Neural cell (in vitro differentiated cells): ENCODE results near the gene CBFA2T2. TPM values are rescaled to one million over a fixed set of nuclear protein-coding genes. Genes with fewer than 3 reads are reported as not detected.

Experiments
- H2AFZ ChIP-seq: fragments of 200-600, 300-800 bp; sonication (generic), shearing (Covaris generic); 2 replicates; pipeline ENCODE4 v1.6.0; 2014; ENCODE audit warnings: low read depth, mild to moderate bottlenecking, antibody characterized with exemption, low read length, moderate library complexity
- H3F3A ChIP-seq: fragments of 200-600 bp; shearing (Covaris generic); 2 replicates; pipeline ENCODE4 v1.6.1; 2016; ENCODE audit warnings: mild to moderate bottlenecking, moderate library complexity, mixed read lengths, antibody characterized with exemption, low read length; ENCODE audit not compliant: insufficient read depth, poor library complexity, severe bottlenecking
- H3K27ac ChIP-seq: fragments of 200-600, 300-800 bp; sonication (generic), shearing (Covaris generic); 2 replicates; pipeline ENCODE4 v1.5.1; 2014; ENCODE audit warnings: mild to moderate bottlenecking, low read length, moderate library complexity
- H3K27me3 ChIP-seq: fragments of 300-800, 200-600 bp; sonication (generic), shearing (Covaris generic); 2 replicates; pipeline ENCODE4 v1.6.0; 2014; ENCODE audit warnings: mild to moderate bottlenecking, low read depth, low read length, moderate library complexity; ENCODE audit not compliant: insufficient read depth
- H3K36me3 ChIP-seq: fragments of 300-800, 200-600 bp; sonication (generic), shearing (Covaris generic); 2 replicates; pipeline ENCODE4 v1.5.1; 2014; ENCODE audit warnings: mild to moderate bottlenecking, antibody characterized with exemption, low read length, moderate library complexity; ENCODE audit not compliant: insufficient read depth
- H3K4me2 ChIP-seq: fragments of 300-800, 200-600 bp; sonication (generic), shearing (Covaris generic); 2 replicates; pipeline ENCODE4 v1.6.0; 2014; ENCODE audit warnings: mild to moderate bottlenecking, low read length
- H3K4me3 ChIP-seq: fragments of 300-800, 200-600 bp; sonication (generic), shearing (Covaris generic); 2 replicates; pipeline ENCODE4 v1.5.1; 2014; ENCODE audit warnings: mild to moderate bottlenecking, low read length, moderate library complexity
- H3K79me2 ChIP-seq: fragments of 200-600 bp; shearing (Covaris generic); replicated peaks from 2 replicates; pipeline ENCODE4 v1.6.0; 2014; ENCODE audit warnings: mild to moderate bottlenecking, low read length, moderate library complexity; ENCODE audit not compliant: insufficient read depth
- H3K9ac ChIP-seq: fragments of 300-800, 200-600 bp; sonication (generic), shearing (Covaris generic); 2 replicates; pipeline ENCODE4 v1.6.1; 2016; ENCODE audit warnings: mild to moderate bottlenecking, low read length, mixed read lengths
- H3K9me2 ChIP-seq: fragments of 200-600 bp; shearing (Covaris generic); 2 replicates; pipeline ENCODE4 v1.6.1; 2016; ENCODE audit warnings: mild to moderate bottlenecking, low read length, mixed read lengths; ENCODE audit not compliant: insufficient read depth
- H3K9me3 ChIP-seq: fragments of 200-600, 300-800 bp; sonication (generic), shearing (Covaris generic); 2 replicates; pipeline ENCODE4 v1.6.1; 2016; ENCODE audit warnings: mild to moderate bottlenecking, mixed run types, low read length, moderate library complexity, mixed read lengths
- H4K20me1 ChIP-seq: fragments of 200-600 bp; shearing (Covaris generic); 2 replicates; pipeline ENCODE4 v1.6.1; 2016; ENCODE audit warnings: mild to moderate bottlenecking, mixed run types; ENCODE audit not compliant: insufficient read depth
- EP300 ChIP-seq: fragments of 450-650 bp; conservative IDR thresholded peaks from 2 replicates; pipeline ENCODE4 v1.6.1; 2014; ENCODE audit warnings: antibody characterized with exemption, mild to moderate bottlenecking, moderate library complexity; ENCODE audit not compliant: poor library complexity, severe bottlenecking
- EZH2 ChIP-seq: fragments of 200-600, 300-800 bp; shearing (Covaris generic), sonication (generic); IDR thresholded peaks from 2 replicates; pipeline ENCODE4 v1.6.1; 2014; ENCODE audit warnings: antibody characterized with exemption, low read length, borderline replicate concordance, mild to moderate bottlenecking; ENCODE audit not compliant: insufficient read depth, poor library complexity, severe bottlenecking
- MXI1 ChIP-seq: fragments of 450-650 bp; conservative IDR thresholded peaks from 2 replicates; pipeline ENCODE4 v1.6.1; 2014; ENCODE audit warnings: antibody characterized with exemption, mild to moderate bottlenecking; ENCODE audit not compliant: poor library complexity, severe bottlenecking
- POLR2AphosphoS5 ChIP-seq: IDR thresholded peaks from 2 replicates; pipeline ENCODE4 v1.6.1; 2012
- RAD21 ChIP-seq: fragments of 450-650 bp; conservative IDR thresholded peaks from 2 replicates; pipeline ENCODE4 v1.6.1; 2014; ENCODE audit warnings: antibody characterized with exemption, mild to moderate bottlenecking, moderate library complexity
- SMC3 ChIP-seq: fragments of 450-650 bp; conservative IDR thresholded peaks from 2 replicates; pipeline ENCODE4 v1.6.1; 2014; ENCODE audit warnings: antibody characterized with exemption, mild to moderate bottlenecking, moderate library complexity; ENCODE audit not compliant: poor library complexity
- TAF1 ChIP-seq: IDR thresholded peaks from 2 replicates; pipeline ENCODE4 v1.6.1; 2012; ENCODE audit warnings: low read depth
- polyA plus RNA-seq: library from polyadenylated mRNA; depleted of rRNA; stranded (reverse); fragments of >200 nt; gene quantifications from 2 replicates; pipeline ENCODE4 v1.2.3, GENCODE V29; 2014
- TF ChIP-seq, protein P1 (sequence below): IDR thresholded peaks from 2 replicates; pipeline ENCODE4 v1.6.1; 2012; ENCODE audit warnings: borderline replicate concordance
- TF ChIP-seq, protein P2 (sequence below): fragments of 450-650 bp; IDR thresholded peaks from 2 replicates; pipeline ENCODE4 v1.5.1; 2014; ENCODE audit warnings: antibody characterized with exemption, mild to moderate bottlenecking, moderate library complexity; ENCODE audit not compliant: poor library complexity, severe bottlenecking

CBFA2T2 gene
- polyA plus RNA-seq, 1 donor from 2014 or later, result 15.9 TPM

DNA sequence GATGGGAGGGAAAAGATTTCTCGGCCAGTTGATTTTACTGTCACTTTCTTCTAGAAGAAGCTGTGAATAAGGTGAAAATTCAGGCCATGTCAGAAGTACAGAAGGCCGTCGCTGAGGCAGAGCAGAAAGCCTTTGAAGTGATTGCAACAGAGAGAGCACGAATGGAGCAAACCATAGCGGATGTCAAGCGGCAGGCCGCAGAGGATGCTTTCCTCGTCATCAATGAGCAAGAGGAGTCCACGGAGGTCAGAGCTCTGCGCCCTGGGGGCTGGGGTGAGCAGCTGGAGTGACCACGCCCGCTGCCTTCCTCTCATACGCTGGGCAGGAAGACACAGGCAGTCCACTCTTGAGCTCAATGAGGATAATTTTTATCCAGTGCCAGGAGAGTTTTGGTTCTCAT, 150.4 kb downstream of the CBFA2T2 start:
- H3K36me3 ChIP-seq, result peaks cover 11% of the 10 kb centered on the region
- H3K9me3 ChIP-seq, result no peaks in the 10 kb centered on the region
- no peaks in the 10 kb centered on the region for H4K20me1 ChIP-seq
- H2AFZ ChIP-seq, result no peak overlapping the region
- H3K4me2 ChIP-seq, result no peak overlapping the region
- H3K4me3 ChIP-seq, result no peak overlapping the region
- H3K9me2 ChIP-seq, result no peaks in the 10 kb centered on the region
- H3K9ac ChIP-seq, result no peak overlapping the region
- H3K27me3 ChIP-seq, result no peaks in the 10 kb centered on the region
- H3K79me2 ChIP-seq, result no peaks in the 10 kb centered on the region
- no peak overlapping the region for H3K27ac ChIP-seq
- no peaks in the 10 kb centered on the region for H3F3A ChIP-seq
- TF ChIP-seq, protein P1, sequence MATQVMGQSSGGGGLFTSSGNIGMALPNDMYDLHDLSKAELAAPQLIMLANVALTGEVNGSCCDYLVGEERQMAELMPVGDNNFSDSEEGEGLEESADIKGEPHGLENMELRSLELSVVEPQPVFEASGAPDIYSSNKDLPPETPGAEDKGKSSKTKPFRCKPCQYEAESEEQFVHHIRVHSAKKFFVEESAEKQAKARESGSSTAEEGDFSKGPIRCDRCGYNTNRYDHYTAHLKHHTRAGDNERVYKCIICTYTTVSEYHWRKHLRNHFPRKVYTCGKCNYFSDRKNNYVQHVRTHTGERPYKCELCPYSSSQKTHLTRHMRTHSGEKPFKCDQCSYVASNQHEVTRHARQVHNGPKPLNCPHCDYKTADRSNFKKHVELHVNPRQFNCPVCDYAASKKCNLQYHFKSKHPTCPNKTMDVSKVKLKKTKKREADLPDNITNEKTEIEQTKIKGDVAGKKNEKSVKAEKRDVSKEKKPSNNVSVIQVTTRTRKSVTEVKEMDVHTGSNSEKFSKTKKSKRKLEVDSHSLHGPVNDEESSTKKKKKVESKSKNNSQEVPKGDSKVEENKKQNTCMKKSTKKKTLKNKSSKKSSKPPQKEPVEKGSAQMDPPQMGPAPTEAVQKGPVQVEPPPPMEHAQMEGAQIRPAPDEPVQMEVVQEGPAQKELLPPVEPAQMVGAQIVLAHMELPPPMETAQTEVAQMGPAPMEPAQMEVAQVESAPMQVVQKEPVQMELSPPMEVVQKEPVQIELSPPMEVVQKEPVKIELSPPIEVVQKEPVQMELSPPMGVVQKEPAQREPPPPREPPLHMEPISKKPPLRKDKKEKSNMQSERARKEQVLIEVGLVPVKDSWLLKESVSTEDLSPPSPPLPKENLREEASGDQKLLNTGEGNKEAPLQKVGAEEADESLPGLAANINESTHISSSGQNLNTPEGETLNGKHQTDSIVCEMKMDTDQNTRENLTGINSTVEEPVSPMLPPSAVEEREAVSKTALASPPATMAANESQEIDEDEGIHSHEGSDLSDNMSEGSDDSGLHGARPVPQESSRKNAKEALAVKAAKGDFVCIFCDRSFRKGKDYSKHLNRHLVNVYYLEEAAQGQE, result no peak
- TF ChIP-seq, protein P2, sequence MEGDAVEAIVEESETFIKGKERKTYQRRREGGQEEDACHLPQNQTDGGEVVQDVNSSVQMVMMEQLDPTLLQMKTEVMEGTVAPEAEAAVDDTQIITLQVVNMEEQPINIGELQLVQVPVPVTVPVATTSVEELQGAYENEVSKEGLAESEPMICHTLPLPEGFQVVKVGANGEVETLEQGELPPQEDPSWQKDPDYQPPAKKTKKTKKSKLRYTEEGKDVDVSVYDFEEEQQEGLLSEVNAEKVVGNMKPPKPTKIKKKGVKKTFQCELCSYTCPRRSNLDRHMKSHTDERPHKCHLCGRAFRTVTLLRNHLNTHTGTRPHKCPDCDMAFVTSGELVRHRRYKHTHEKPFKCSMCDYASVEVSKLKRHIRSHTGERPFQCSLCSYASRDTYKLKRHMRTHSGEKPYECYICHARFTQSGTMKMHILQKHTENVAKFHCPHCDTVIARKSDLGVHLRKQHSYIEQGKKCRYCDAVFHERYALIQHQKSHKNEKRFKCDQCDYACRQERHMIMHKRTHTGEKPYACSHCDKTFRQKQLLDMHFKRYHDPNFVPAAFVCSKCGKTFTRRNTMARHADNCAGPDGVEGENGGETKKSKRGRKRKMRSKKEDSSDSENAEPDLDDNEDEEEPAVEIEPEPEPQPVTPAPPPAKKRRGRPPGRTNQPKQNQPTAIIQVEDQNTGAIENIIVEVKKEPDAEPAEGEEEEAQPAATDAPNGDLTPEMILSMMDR, result no peak
- TF ChIP-seq POLR2AphosphoS5 (no peak), RAD21 (no peak), TAF1 (no peak), SMC3 (no peak), MXI1 (no peak), EZH2 (no peak), EP300 (no peak)

DNA sequence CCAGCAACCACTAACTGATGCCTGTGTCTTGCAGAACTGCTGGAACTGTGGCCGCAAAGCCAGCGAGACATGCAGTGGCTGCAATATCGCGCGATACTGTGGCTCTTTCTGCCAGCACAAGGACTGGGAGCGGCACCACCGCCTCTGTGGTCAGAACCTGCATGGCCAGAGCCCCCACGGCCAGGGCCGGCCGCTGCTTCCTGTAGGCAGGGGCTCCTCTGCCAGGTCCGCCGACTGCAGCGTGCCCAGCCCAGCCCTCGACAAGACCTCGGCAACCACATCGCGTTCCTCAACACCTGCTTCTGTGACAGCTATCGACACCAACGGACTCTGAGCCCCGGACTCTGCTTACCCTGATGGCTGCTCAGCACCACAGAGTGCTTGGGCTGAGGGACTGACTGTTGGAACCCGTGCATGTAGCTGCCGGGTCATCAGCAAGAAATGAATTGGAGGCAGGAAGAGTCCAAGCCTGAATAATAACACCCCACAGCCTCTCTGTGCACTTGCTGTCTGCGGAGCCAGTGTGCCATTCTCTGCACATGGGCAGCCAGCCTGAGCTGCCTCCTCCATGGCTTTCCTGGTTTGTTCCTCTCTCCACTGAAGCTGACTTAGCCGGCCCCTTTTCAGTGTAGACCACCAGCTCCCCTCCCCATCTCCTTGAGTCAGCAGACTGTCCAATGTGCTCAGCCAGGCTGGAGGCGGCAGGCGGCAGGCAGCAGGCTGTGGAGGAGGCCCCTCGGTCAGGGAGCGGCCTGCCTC, 154.6 kb downstream of the CBFA2T2 start:
- peaks cover 6% of the 10 kb centered on the region for H3K36me3 ChIP-seq
- H3K4me3 ChIP-seq, result no peak overlapping the region
- H3K27me3 ChIP-seq, result no peaks in the 10 kb centered on the region
- H3F3A ChIP-seq, result no peaks in the 10 kb centered on the region
- no peak overlapping the region for H2AFZ ChIP-seq
- no peaks in the 10 kb centered on the region for H3K9me3 ChIP-seq
- H3K4me2 ChIP-seq, result no peak overlapping the region
- H3K9me2 ChIP-seq, result no peaks in the 10 kb centered on the region
- H4K20me1 ChIP-seq, result no peaks in the 10 kb centered on the region
- TF ChIP-seq EZH2 (no peak), POLR2AphosphoS5 (no peak), SMC3 (no peak), RAD21 (no peak), MXI1 (no peak), TAF1 (no peak), EP300 (no peak)
- TF ChIP-seq, protein P1, result no peak
- TF ChIP-seq, protein P2, result no peak
- H3K9ac ChIP-seq, result no peak overlapping the region
- H3K79me2 ChIP-seq, result no peaks in the 10 kb centered on the region
- no peak overlapping the region for H3K27ac ChIP-seq
